GM21717 (cell line): ENCODE results near the gene RPTOR.

Source experiments
- ATAC-seq: cut with Tn5 transposase; IDR thresholded peaks from one replicate; pipeline ENCODE4 v1.9.1; 2021; ENCODE audit warnings: mild to moderate bottlenecking, moderate library complexity; ENCODE audit not compliant: unreplicated experiment

RPTOR gene

DNA sequence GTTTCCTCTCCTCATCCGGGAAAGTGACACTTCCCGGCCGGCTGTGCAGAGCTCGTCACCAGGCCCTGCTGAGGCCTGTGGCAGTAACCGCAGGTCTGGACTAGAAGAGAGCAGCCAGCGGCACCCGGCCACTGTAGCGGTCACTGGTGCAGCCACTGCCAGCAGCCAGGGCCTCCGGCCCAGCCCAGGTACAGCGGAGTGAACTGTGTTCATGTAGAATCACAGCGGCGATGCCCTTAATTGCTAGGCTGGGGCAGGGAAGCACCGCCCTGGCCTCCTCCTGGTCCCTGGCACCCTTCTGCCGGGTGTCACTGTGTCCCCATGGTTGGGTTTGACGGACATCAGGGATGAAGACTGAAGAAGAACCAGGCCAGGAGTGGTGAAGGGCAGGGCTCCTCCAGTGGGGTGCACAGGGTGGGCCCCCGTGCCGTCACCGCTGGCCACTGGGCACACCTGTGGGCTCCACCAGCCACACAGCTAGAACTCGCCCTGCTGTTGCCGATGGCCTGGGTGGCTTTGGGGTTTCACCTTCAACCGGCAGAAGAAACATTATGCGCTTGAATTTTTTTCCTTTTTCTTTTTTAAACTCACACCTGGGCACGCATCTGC is 281.8 kb downstream of the RPTOR start:
- no peak for ATAC-seq

DNA sequence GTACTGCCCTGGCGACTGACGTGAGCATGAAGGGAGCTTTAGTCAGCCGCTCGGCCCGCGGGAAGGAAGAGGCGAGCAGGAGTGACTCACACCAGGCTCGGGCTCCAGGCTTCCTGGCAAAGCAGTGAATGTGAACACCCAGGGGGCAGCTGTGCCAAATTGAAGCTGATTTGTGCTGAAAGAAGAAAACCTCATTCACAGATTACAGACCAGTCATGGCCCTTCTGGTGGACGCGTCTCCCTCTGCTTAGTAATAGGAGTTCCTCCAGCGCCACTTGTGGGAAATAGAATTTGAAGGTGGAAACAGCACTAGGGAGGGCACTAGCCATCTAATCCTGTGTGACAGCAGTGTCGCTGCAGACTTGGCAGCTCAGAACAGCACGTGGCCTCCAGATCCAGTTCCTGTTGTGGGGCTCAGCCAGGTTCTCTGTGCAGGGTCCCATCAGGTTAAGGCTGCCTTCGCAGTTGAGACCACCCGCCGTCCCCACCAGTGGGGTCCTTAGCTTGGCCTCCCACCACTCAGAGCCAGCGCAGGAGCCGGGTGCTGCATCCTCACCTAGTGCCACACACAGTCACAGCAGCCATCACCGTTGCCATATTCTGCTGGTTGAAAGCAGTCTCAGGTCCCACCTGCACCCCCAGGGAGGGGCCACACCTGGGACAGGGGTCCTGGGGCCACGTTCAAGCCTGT is 282.5 kb downstream of the RPTOR start:
- ATAC-seq = no peak

DNA sequence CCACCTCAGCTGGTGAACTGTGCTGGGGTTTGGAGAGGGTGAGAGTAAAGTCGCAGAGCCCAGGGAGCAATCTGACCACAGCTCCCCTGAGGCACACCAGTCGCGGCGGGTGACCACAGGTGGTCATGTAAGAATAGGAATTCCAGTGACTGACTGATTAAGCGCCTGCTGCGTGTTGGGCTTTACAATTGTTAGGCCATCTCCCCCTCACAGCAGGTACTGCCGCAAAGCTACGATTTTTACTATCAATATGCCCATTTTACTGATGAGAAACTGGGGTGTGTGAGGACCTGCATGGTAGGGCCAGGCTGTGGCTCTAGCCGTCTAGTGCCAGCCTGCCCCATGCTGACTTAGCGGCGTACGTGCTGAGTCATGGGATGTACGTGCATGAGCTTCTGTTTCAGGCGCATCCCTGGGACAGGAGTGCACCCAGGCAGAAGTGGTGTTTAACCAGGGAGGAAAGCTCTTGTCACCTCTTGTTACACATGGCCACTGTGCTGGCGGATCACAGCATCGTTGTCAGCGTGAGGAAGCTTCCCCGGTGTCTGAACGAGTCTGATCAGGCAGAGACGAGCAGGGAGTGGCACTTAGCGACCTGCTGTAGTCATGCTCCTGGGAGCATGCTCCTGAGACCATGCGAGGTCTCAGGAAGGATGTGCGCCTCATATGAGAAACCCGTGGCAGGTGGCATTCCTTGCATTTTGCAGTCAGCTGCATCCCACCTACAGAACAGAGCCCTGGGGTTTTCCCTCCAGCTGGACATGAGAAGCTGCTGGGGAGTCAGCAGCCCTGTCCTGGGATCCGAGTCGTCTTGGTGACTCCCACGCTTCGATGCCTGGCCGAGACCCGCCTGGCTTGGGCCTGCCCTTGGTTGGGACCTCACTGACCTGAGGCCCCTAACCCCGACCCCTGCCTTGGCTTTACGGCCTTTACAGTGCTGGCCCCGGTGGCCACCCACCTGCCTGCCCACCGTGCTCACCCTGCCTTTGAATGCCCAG is 283.3 kb downstream of the RPTOR start:
- no peak for ATAC-seq

DNA sequence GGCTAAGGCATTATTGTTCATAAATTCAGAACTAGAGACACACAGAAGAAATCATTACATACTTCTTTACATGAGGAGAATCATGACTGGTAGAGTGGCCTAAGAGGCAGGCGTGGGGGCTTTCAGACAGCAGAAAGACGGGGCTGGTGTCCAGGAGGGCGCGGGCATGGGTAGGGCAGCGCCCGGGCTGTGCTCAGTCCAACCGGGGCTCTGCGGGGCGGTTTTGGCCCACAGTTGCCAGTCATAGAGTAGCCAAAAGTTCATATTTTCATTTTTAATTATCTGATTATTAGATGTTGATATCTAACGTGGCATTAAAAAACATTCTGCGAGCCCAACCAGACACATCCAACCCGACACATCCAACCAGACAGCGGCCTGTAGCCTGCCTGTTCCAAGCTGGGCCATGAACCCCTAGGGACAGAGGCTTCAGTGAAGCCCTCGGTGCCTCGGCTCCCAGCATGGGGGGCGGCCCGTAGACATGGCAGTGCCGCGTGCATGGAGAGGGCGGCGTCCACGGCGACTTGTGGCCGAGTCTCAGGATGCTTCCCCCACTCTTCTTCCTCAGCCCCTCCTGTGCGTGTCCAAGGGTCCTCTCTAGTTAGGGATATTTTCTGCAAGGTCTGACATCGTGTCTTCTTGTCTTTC is 284.7 kb downstream of the RPTOR start:
- no peak for ATAC-seq

DNA sequence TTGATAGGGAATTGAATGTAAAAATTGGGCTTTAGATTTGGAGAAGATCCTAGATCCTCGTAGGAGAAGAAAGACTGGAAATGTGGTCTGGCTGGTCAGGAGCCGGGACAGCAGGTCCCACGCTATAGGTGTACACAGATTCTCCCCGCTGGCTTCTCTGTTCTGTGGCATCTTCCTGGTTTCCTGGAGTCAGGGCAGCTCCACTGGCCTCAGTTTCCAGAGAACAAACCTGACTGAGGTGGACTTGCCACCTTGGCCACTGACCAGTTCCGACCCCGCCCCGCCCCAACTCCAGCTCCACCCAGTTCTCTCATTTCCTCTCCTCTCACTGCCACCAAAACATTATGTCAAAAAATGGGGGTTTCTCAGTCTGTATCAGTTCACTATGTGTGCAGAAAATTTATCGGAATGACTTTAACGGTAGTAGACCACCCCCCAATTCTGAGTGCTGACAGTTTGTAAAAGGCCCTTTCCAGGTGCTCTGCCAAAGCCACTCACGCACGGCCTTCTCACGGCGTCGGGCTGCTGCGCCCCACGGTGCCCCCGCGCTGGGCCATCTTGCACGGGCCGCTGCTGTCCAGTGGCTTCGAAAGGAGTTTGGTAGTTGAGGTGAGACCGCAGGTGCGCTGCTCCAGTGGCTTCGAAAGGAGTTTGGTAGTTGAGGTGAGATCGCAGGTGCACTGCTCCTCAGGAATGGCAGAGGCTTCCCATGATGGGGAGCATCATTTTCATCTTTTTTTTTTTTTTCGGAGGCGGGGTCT is 285.6 kb downstream of the RPTOR start:
- no peak for ATAC-seq

DNA sequence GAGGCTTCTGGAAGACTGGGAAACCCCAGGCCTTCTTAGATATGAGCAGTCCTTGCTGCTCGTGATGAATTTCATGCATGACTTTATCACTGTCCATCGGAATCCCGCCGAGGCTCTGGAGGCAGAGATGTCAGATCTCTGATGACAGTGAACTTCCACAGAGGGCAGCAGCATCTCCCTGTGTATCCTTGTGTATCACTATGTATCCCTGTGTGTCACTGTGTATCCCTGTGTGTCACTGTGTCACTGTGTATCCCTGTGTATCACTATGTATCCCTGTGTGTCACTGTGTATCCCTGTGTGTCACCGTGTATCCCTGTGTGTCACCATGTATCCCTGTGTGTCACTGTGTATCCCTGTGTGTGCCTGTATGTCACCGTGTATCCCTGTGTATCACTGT is 286.9 kb downstream of the RPTOR start:
- ATAC-seq = no peak

DNA sequence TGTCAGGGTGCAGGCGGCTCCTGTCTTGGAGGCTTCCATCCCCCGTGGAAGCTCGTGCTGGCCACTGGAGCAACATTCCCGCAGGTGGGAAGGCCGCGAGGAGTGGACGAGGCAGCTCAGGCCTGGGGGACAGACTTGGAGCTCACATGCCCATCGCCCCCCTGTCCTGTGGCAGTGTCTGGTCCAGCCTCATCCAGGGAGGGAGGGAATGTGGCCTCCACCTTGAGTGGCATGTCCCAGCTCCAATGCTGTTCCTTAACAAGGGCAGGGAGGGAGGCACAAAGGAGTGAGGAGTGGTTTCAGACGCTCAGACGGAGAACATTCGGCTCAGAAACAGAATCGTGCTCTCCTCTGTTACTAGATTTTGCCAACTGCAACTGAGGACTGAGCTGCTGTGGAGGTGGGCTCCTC is 287.6 kb downstream of the RPTOR start:
- ATAC-seq = no peak

DNA sequence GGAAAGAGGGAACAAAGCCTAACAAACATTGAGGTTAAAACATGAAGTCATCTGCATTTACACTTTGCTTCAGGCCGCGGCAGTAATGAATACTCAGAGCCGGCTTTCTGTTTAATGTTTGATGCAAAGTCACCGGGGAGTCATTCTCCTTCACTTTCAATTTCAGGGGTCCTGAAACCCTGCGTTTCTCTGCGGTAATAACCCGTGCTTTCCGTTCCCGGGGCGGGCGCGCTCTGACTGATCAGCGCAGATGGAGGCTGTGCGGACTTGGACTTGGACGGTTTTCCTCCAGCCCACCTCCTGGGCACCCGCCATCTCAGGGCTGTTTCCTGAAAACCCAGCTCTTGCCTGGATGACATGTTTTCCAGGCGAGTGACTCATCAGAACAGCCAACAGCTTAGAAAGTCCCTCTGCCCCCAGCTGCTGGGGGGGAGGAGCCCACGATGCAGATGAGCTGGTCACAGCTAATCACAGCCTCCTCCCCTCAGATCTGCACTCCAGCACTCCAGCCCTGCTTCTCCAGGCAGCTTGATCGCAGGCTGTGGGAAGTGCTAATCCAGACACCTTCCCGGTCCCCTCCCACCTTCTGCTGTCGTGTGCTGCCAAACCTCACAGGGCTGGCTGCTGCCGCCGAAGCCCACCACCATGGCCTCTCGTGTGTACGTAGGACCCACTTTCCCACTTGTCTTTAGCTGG is 288.4 kb downstream of the RPTOR start:
- ATAC-seq = peak; percentile 74

DNA sequence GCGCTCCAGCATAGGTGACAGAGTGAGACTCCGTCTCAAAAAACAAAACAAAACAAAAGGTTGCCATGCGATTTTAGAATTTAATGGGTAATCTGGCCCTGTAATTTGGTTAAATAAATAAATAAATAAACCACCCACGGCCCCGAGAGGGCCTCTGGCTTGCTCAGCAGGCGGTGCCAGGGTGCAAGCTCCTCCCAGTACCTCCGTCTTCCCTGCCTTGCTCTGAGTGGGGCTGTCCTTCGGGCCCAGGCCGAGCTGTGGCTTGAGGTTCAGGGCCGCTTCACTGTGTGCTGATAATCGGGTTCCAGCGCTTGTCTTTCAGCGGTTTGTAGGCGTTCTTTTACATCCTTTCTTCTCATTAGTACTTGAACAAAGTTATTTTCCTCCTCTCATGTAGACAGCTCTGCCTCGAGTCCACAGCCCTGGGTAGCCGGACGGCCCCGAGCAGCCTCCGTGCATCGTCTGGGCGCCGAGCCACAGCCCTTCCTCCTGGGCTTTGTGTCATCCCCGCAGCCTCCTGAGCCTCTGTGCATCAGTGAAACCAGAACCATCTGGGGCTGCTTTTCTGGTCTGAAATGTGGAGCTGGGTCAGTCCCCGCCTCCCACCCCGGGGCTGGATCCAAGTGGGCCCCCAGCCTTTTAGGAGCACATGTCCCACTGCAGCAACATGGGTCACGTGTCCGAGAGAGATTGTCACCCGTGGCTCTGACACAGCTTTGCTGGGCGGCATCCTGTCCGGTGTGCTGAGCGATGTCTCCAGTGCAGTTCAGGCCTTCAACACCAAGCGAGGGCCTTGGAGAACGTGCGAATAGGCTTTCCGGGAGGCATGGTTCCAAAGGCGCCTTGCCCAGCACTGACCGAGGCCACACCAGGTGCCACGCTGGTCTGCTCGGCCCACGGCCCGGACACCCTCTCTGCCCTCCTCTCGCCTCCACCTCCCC is 289.6 kb downstream of the RPTOR start:
- ATAC-seq = no peak

DNA sequence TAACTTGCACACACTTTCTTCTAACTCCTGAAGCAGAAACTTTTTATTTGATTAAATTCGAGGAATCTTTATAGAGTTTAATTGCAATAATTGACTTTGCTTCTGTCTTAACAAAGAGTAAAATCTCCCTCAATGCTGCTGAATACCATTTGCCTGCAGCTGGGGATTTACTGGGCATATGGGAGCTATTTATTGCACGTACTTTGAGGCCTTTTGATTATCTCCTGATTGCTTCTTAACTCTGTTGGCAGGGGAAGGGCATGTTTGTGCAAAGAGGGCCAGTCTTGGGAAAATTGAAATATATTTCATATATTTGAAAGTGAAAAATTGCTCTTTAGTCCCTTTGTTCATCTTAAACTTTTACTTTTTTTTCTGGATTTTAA is 290.2 kb downstream of the RPTOR start:
- no peak for ATAC-seq

DNA sequence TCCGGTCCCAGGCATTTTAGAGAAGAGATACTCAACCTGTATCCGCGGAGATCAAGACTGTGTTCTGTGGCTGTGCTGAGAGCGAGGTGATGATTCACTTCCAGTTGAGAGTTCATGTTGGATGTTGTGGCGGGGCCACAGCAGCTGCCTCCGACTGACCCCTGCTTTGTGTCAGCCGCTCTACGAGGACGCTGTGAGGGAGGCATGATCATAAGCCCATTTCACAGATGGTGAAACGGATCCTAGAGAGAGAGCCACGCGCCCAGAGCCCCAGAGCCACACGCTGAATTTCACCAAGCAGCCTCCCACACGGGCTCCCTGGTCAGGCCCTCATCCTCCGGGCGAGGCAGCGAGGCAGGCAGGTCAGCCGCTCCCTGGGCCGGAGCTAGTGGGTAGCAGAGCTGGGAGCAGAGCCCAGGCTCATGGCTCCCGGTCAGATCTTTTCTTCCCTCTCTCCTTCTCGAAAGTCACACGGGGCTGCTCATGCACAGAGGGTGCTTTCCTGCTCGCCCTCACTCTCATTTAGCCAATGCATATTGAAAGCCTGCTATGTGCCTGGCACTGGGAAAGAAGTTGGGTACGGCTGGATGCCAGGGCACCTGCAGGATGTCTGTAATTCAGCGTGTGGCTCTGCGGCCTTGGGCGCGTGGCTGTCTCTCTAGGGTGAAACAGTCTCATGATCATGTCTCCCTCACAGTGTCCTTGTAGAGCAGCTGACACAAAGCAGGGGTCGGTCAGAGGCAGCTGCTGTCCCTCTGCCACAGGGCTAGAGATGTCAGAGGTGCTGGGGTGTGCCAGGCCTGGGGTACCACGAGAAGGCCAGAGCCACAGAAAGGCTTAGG is 291.4 kb downstream of the RPTOR start:
- ATAC-seq = no peak

DNA sequence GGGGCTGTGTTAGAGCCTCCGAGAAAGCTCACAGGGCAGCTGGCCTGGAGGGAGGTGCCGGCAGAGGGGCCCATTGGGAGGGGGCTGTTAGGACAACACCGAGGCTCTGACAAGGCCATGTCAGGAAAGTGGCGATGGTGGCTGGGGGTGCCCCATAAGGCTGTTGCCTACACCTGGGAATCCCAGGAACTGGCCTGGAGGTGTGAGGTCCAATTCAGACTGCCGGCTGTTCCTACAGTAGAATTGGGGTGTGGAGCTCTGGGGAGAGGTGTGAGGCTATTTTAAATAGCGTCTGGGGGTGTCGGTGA is 292.0 kb downstream of the RPTOR start:
- ATAC-seq = no peak

DNA sequence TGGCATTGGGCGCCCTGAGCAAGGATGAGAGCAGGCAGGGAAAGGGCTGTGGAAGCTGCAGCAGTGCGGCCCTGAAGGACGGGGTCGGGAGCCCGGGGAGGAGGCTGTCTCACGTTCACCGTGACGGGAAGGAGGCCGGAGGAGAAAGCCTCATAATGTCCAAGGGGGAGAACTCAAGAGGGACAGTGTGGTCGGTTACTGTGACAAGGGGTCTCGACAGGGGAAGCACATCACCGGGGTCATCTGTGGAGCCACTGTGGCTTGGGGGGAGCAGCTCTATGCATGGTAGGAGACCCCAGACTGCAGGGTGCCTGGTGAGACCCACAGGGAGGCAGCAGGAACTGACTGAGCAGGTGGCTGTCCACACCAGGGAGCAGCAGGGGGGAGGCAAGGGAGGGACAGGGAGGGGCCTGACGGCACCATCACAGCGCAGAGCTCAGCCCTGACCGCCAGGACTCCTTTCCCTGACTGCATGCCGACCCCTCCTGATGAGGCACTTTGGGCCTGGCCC is 292.4 kb downstream of the RPTOR start:
- ATAC-seq = no peak

DNA sequence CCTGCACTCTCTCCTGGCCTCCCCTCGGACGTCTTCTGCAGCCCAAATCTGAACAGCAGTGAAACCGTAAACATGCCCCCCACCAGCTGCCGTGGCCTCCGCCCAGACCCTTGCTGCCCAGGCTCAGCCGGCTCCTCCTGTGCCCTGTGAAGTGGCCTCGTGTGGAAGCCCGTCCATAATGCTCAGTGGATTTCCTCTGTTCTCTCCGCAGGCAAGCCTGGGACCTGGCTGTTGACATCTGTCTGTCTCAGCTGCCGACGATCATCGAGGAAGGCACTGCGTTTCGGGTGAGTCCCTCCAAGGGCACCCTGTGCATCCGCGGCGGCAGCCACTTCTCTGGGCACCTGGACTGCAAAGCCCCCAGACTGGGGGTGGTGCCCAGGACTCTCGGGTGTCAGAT is 293.1 kb downstream of the RPTOR start:
- no peak for ATAC-seq

DNA sequence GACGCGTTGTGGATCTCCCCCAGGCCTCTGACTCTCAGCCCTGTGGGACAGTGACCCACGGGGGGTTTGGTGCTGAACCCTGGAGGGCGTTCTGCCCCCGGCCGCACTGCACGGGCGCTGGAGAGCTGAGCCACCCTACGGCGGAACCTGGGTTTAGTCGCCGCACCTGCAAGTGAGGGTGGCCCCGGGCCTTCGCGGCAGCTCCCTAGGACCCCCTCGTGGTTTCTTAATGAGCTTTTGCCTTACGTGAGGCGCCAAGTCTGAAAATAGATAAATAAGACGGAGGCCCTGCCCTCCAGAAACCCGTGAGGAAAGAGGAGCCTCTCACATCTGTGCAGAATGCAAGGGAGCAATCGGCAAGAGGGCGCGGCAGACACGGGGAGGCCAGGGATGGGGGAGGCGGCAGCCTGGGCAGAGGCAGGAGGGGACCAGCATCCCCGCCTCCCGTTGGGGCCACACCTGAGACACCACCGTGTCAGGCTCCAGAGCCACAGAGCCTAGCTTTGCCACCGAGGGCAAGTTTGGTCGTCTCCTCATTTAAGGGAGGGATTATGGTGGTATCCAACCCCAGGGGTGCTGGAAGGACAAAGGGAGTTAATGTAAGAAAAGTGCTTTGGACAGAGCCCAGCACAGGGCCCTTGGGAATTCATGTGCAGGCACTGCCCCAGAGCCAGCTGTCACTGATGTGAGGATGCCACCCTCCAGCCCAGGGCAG is 293.8 kb downstream of the RPTOR start:
- ATAC-seq = no peak

DNA sequence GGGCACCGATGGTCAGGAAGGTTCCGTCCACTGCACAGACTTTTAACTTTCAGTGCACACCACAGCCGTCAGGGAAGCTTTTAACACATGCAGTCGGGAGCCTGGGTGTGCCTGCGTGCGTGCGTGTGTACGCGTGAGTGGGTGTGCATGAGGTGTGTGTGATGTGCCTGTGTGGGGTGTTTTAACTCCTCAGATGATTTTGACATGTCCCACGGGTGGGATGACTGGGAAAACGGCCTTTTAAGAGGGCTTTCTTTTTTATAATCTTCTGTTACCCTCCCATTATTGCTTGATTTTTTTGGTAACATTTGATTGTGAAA is 294.3 kb downstream of the RPTOR start:
- ATAC-seq = no peak

DNA sequence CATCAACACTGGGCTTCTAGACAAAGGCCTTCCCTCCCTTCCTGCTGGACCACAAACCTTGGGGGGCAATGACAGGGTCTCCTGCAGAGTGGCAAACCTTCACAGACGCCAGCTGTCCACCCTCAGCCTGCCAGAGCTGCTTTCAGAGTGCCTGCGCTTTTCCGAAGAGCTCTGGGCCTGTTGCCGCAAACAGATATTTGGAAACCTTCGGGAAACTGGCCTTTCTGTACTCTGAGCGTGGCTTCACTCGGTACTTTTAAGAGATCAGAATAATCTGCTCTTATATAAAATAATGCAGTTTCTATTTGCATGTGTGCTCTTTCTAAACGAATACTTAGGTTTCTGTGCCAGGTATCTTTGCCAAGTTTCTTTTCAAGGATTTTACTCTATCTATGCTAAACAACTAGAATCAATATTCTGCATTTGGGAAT is 294.9 kb downstream of the RPTOR start:
- ATAC-seq = no peak
